ENCODE results near the gene NVL. TPM values are rescaled to one million over a fixed set of nuclear protein-coding genes. Genes with fewer than 3 reads are reported as not detected.

Gene NVL
- total and polyA plus RNA-seq, 2 of the 4 experiments (the other 2 are of a cell fraction), result 16.5 to 18.4 TPM

DNA sequence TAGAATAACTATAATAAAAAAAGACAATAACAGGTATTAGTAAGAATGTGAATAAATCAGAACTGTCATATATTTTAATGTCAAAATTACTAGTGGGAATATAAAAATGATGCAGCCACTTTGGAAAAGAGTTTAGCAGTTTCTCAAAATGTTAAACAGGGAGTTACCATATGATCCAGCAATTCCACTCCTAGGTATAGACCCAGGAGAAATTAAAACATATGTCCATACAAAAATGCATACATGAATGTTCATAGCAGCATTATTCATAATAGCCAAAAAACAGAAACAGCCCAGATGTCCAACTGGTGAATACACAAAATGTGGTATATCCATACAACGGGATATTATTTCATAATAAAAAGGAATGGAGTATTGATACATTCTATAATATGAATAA lies 71.6 kb downstream of the NVL start:
- H3K4ac ChIP-seq (ENCODE audit: low read depth, low read length), result no peak overlapping the region
- peaks cover 2% of the 10 kb centered on the region; the same call in 1 of the 2 replicates for H3K4me1 ChIP-seq (ENCODE audit: control insufficient read depth, insufficient read depth, low read length)
- no TSS peak for BruUV-seq (replicated peaks)
- H2BK120ac ChIP-seq (ENCODE audit: low read depth, low read length), result no peak overlapping the region
- no peak for TF ChIP-seq RCOR1 (IDR thresholded peaks at IDR 0.05; ENCODE audit: insufficient replicate concordance, low read length)
- no peak for TF ChIP-seq POLR2A (IDR thresholded peaks at IDR 0.05; ENCODE audit: low read depth, low read length)
- no peak for TF ChIP-seq SMC3 (IDR thresholded peaks at IDR 0.05; ENCODE audit: low read depth, low read length)
- TF ChIP-seq MAFK (IDR thresholded peaks at IDR 0.05; ENCODE audit: low read depth, low read length), result no peak
- TF ChIP-seq RFX5 (IDR thresholded peaks at IDR 0.05; ENCODE audit: low read depth, low read length), result no peak
- TF ChIP-seq FOS (IDR thresholded peaks at IDR 0.05; ENCODE audit: low read depth, low read length), result no peak
- TF ChIP-seq CTCF (conservative IDR thresholded peaks at IDR 0.05; ENCODE audit: low read depth, low read length), result no peak
- TF ChIP-seq BHLHE40 (IDR thresholded peaks at IDR 0.05; ENCODE audit: low read depth, low read length), result no peak
- H3K18ac ChIP-seq (ENCODE audit: low read depth, low read length), result no peak overlapping the region
- no peak for DNase-seq
- no peaks in the 10 kb centered on the region for H3K9me3 ChIP-seq (ENCODE audit: control insufficient read depth, insufficient read depth, low read length)
- H3K36me3 ChIP-seq (ENCODE audit: control insufficient read depth, insufficient read depth, low read length), result no peaks in the 10 kb centered on the region
- H4K8ac ChIP-seq (ENCODE audit: low read depth in 2 of 2, low read length in 2 of 2), result no peak overlapping the region
- H2BK20ac ChIP-seq (ENCODE audit: low read depth, low read length), result no peak overlapping the region
- ChIA-PET POLR2A (ENCODE audit: unreplicated experiment) (no interaction called here), CTCF (no interaction called here)
- no peak overlapping the region for H3K4me2 ChIP-seq (ENCODE audit: low read depth, low read length)
- H2BK15ac ChIP-seq (ENCODE audit: low read depth, low read length), result no peak overlapping the region
- no peak overlapping the region for H3K23ac ChIP-seq (ENCODE audit: low read depth, low read length)
- in situ Hi-C loops (cut with MboI; ENCODE audit: low sequenced_read_pairs), result no loop called here
- no peak overlapping the region for H3K4me3 ChIP-seq (ENCODE audit: insufficient read depth, low read depth, low read length)
- no peak overlapping the region for H3K27ac ChIP-seq (ENCODE audit: insufficient read depth, low read length)
- no peak overlapping the region for H2AK9ac ChIP-seq (replicated peaks; ENCODE audit: low read depth, low read length, poor library complexity)
- H2BK5ac ChIP-seq (ENCODE audit: low read depth, low read length, poor library complexity, severe bottlenecking), result no peak overlapping the region
- WGBS, 2 experiments (ENCODE audit: extremely low coverage in 2 of 2, insufficient read length in 1 of 2), result no CpG with 5 or more reads among the region's 1 CpG
- ATAC-seq (ENCODE audit: low read depth), result no peak
- H3K9ac ChIP-seq (ENCODE audit: low read depth, low read length), result no peak overlapping the region
- no peak overlapping the region for H4K91ac ChIP-seq (ENCODE audit: insufficient read depth, low read depth, low read length)
- no peak overlapping the region for H3K14ac ChIP-seq (replicated peaks; ENCODE audit: low read depth, low read length)
- no peak overlapping the region for H4K5ac ChIP-seq (ENCODE audit: low read depth, low read length)
- no peak overlapping the region for H2AFZ ChIP-seq (replicated peaks; ENCODE audit: low read length, poor library complexity)
- intact Hi-C loops (cut with micrococcal nuclease), result no loop called here
- H3K9me1 ChIP-seq (ENCODE audit: insufficient read depth, low read length), result 0 out of 2 replicates have a peak, but pooled peaks cover 2% of the 10 kb centered on the region
- H3K27me3 ChIP-seq (ENCODE audit: control insufficient read depth, insufficient read depth, low read length), result no peaks in the 10 kb centered on the region
- H4K20me1 ChIP-seq (ENCODE audit: insufficient read depth, low read length), result no peaks in the 10 kb centered on the region
- peaks cover 0 to 5% of the 10 kb centered on the region in 2 experiments; a peak in 1 of 4 replicates for H3K79me1 ChIP-seq (ENCODE audit: low read depth in 1 of 2, low read length in 2 of 2)
- no peak overlapping the region for H3K56ac ChIP-seq (ENCODE audit: extremely low read depth, insufficient read depth, low read length)
- dilution Hi-C loops (cut with HindIII; ENCODE audit: low sequenced_read_pairs, unreplicated experiment), result no loop called here
- H2AK5ac ChIP-seq (ENCODE audit: low read depth, low read length), result no peak overlapping the region

Measured in IMR-90 (cell line).